NCI-H2171 (cell line): ENCODE measurements around the gene RALGAPB.
A peak's percentile ranks its signal among the peaks of the same experiment; 100 is the strongest.
"Not testable (repeated sequence)": the region's sequence is repeated elsewhere in the genome, so short reads cannot be mapped to it uniquely, and the experiment has no call there.

Experiments
- DNase-seq: peaks from one replicate; lab custom pipeline; 2025; lab: John Stamatoyannopoulos, UW

RALGAPB gene

GRCh38 chr20:38447251-38447661 is 25.4 kb upstream of the RALGAPB start:
- no peak for DNase-seq

DNA sequence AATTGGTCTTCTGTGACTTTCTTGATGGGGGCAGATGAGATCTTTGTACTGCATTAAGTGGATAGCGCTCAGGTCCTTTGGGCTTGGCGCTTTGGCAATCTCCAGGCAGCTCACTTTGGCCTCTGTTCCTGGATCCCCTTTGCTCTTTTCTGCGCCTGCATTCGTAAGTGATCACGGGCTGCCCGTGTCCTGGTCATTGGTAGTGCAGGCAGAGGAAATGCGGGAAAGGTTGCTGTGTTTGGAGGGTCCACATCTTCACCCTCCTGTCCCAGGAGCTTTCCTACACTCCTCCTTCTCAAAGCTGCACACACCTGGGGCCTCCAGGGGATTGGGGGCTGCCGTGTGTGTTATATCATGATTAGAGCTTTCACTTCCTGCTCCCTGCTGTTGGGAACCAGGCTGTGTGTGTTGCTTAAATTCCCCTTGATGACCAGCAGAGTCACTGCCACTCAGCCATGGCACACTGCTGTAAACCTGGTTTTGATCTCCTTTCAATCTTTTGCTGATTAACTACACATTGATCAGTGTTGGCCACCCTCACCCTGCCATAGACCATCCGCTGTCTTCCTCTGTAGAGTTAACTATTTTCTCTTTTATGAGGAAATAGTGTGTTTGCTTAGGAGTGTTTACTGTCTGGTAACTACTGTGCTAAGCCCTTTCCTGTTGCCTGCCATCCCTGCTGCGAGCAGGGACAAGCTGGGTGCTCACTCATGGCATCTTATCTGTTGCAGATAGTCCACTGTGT is 24.5 kb upstream of the RALGAPB start:
- DNase-seq = no peak

- DNase-seq = no peak
Observed at GRCh38 chr20:38449046-38449445, 23.6 kb upstream of the RALGAPB start.

DNA sequence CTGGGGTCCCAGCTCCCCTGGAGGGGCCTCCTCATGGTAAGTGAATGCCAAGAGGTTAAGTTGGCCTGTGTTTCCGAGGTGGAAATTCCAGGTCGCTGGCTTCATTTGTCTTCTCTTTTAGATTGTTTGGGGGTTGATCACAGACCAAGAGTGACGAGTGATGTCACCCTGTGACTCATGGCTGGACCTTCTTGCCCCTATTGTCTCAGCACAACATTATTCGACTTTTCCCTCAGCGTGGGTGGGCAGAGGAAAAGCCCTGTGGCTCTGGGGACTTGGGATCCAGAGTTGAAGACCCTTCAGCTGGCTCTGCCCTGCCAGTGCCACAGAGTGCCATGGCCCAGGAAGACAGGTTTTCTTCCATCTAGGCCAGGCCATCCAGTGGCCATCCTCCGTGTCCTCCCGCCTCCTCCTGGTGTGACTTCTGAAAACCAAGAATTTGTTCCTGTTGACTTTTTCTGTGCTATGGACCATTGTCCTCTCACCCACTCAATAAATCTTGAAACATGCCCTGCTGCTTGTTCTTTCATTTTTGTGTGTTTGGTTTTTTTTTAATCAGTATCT is 22.1 kb upstream of the RALGAPB start:
- no peak for DNase-seq

DNA sequence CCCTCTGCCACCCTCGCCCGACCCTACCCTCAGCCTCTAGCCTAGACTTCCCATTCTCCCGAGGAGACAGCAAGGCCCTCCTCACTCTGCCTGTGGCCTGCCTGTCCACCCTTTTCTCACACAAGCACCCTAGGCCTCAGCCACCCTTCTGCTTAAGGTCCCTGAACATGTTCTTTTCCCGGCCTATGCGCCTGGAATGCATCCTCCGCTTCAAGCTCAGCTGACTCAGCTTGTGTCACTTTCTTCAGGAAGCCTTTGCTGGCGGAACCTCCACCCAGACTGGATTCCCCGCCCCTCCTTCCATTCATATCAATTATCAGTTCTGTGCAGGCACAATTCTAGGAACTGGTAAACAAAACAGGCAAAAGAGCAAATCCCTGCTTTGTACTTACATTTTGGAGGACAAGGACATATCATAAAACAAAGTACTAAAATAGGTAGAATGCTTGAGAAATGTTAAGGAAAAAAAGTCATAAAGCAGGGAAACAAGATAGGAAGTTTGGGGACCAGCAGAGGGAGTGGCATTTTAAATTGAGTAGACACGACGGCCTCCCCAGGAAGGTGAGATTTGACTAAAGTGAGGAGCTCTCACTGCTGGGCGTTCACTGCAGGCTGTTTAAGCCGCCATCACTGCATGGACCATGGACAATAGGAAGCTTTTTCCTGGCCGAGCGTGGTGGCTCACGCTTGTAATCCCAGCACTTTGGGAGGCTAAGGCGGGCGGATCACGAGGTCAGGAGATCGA is 19.6 kb upstream of the RALGAPB start:
- no peak for DNase-seq

DNA sequence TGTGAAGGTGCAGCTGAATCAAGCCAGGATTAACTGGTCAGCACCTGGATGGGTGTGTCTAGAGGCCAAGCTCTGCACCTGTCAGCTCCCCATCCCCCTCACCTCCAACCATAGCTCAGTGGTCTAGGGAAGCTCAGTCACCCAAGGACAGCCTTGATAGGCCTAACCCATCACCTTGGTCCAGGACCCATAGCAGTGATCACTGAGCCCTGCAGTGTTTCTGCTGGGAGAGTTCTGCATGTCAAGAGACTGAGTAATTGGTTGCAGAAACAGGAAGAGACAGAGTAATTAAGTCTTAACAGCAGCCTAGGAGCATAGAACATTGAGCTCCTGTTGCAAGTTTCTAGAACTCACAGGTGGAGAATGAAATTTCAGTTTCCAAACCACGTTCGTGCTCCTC is 18.7 kb upstream of the RALGAPB start:
- no peak for DNase-seq

GRCh38 chr20:38454556-38455473 is 17.8 kb upstream of the RALGAPB start:
- DNase-seq = no peak

DNA sequence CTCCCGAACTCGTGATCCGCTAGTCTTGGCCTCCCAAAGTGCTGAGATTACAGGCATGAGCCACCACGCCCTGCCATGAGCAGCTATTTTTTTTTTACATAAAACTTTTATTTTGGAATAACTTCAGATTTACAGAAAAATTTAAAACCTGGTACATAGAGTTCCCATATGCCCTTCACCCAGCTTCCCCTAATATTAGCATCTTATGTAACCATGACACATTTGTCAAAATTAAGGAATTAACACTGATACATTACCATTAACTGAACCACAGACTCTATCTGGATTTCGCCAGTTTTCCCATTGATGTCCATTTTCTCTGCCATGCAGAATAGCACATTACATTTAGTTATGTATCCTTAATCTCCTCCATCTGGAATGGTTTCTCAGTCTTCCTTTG is 14.3 kb upstream of the RALGAPB start:
- DNase-seq = no peak

DNA sequence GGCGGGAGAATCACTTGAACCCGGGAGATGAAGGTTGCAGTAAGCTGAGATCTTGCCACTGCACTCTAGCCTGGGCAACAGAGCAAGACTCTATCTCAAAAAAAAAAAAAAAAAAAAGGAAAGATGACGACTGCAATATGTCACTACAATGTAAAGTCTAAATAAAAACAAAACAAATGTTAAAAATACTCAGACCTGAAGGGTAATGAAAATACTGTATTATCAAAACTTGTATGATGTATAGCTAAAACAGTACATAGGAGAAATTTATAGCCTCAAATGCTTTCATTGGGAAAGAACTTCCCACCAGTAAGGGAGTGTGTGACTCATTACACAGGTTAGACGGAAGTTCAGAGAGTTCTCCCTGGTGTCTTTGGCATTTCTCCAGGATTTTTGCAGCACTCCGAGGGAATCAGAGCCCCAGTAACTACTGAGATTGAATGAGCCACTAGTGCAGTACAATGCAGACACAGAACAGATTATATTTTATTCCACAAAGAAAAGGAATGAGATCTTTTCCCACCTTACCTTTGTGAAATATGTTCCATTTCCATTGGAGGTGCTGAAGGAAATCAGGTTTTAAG is 12.5 kb upstream of the RALGAPB start:
- DNase-seq = peak; percentile 70

GRCh38 chr20:38460631-38461030 is 12.0 kb upstream of the RALGAPB start:
- DNase-seq = not testable (repeated sequence)

- not testable (repeated sequence) for DNase-seq
Observed at GRCh38 chr20:38461167-38461566, 11.5 kb upstream of the RALGAPB start.

GRCh38 chr20:38461569-38461968 is 11.1 kb upstream of the RALGAPB start:
- not testable (repeated sequence) for DNase-seq

DNA sequence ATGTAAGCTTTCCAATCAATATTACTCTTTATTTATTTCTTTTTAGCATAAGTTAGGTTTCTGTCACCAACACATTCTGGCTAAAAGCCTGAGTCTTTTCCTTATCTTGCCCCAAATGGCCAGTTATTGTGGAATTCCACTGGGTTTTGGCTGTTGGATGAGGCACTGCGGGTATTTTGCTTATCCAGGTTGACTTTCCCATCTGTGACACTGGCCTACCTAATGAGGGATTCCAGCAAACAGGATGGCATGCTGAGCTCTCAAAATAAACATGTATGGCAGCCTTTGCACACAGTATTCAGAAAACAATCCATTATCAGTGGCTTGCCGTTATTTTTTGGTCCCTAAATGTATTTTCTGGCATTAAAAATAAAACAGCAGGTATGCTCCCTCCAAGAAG is 6.5 kb upstream of the RALGAPB start:
- DNase-seq = no peak

DNA sequence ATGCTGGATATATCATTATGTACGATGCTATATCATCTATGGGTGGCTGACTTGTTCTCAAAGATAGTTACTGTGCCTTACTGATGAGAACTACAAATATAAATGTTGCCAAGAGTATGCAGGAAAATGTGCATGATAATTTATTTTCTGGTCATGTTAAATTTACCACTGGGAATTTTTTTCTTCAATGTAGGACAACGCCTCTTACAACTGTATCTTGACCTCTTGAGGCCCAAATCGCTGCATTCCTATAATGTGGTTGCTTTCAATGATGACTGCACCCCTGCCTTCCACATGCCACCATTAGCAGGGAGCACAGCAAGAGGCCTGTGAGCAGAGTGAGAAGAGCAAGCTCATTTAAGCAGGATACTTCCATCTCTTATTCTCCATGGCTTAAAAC is 5.7 kb upstream of the RALGAPB start:
- no peak for DNase-seq

DNA sequence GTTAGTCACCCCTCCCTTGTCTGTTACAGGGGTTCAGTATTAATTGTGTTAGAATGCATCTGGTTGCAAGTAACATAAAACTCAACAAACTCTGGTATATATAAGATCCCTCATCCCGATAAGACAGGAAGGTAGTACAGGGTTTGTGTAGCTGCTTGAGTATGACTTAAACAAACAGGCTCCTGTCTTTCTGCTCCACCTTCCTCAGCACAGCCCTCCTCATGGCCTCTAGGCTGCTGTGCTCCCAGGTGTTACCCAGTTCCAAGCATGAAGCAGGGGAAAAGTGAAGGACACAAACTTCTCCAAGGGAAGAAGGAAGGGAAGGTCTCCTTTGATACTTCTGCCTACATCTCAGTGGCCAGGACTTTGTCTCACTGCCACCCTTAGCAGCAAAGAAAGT is 1.4 kb upstream of the RALGAPB start:
- no peak for DNase-seq

DNA sequence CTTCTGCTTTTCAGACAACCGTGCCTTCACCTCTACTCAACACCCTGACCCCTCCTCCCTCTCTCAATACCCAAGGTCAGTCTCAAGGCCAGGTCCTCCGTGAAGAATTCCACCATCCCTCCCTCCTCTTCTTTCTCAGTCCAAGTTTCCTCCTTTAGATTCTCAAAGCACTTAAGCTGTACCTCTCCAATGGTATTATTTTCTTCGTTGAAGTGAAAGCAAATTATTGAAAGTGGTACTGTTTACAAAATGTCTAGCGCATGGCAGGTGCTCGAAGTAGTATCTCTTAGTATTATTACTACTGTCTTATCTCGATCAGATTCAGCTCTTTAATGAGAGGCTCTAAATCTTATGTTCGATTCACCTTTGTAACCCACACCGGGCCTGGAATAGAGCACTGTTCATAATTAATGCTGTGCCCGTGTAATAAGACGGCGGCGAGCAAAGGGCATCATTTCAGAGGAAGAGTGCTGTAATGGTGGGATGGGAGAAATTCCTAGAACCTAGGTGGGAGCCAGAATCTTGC is 593 bp upstream of the RALGAPB start:
- no peak for DNase-seq

DNA sequence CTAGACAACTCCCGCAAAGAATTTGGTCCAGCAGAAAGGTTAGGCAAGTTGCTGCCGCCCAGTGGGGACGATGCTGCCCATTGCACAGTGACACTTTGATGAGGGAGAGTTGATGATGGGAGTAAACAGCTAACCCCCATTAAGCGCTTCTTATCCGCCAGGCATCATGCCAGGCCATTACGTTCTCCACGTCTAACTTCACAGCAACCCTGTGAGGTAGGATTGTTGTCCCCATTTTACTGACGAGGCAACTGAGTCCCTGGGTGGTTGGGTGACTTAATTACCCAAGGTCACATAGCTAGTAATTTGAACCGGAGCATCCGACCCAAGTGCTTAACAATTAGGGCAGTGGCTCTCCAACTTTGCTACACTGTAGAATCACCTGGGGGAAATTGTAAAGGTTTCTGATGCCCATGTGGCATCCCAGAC is 738 bp downstream of the RALGAPB start:
- DNase-seq = no peak

- DNase-seq = no peak
Observed at GRCh38 chr20:38477747-38478146, 5.1 kb downstream of the RALGAPB start.

DNA sequence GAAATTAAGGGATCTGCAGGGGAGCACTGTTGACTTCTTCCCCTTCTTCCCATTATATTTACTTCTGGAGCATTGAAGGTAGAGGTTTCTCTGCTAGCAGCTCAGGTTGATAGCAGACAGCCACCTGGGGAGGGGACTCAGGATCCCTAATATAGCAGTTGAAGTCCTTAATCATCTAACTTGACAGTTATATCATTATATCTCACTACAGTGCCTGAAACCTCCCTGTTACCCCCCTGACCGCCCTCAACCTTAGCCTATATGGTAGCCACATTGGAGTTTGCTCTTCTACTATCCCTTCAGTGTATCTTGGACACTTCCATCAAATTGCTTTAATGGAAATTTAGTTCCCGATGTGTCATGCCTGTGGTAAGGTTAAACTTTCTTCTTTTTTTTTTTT is 7.0 kb downstream of the RALGAPB start:
- DNase-seq = no peak

DNA sequence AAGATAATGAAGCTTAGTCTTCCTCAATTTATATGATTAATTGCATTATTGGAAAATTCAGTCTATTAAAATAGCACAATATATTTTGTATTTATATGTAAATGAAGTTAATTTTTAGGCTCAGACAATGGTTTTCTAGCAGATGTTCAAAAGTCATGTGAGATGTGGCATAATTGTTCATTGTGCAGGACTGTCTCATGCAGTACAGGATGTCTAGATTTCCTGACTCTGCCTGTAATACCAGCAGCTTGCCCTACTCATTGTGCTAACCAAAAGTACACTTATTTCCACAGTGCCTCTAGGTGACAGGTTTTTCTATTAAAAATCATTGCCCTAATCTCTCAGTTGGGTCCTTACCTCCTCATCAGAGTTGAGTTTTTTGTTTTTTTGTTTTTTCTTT is 12.4 kb downstream of the RALGAPB start:
- DNase-seq = no peak

GRCh38 chr20:38489181-38489580 is 16.5 kb downstream of the RALGAPB start:
- no peak for DNase-seq
